NCI-H774 (cell line): ENCODE measurements around the gene GNE.
"Not testable (repeated sequence)": the region's sequence is repeated elsewhere in the genome, so short reads cannot be mapped to it uniquely, and the experiment has no call there.

ENCODE experiments used
- DNase-seq: peaks from one replicate; lab custom pipeline; 2025; lab: John Stamatoyannopoulos, UW

The GNE gene

GRCh38 chr9:36258208-36258995 lies at the start of gene GNE:
Gene GNE (minus strand): TSS chr9:36258448. CDS start chr9:36249355, 9,093 bp downstream.
- DNase-seq = peak; percentile 54

GRCh38 chr9:36306471-36307306 lies 48.4 kb upstream of the GNE start:
- no peak for DNase-seq

GRCh38 chr9:36304366-36304765 lies 46.1 kb upstream of the GNE start:
- not testable (repeated sequence) for DNase-seq

- DNase-seq = no peak
Observed at GRCh38 chr9:36301227-36301626, 43.0 kb upstream of the GNE start.

- DNase-seq = no peak
Observed at GRCh38 chr9:36298566-36298965, 40.3 kb upstream of the GNE start.

DNA sequence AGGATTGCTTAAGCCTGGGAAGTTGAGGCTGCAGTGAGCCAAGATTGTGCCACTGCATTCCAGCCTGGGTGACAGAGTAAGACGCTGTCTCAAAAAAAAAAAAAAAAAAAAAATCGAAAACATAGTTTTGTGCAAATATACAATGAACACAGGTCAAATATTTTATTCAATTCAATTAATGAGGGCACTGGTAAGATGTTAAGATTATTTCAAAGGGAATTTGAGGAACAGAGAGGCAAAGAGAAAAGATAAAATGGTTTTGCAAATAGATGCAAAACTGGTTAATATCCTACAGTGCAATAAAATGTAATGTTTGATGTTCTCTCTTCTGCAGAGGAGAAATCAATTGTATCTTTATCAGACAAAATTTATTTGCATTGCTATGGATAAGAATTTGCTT lies 39.5 kb upstream of the GNE start:
- no peak for DNase-seq

DNA sequence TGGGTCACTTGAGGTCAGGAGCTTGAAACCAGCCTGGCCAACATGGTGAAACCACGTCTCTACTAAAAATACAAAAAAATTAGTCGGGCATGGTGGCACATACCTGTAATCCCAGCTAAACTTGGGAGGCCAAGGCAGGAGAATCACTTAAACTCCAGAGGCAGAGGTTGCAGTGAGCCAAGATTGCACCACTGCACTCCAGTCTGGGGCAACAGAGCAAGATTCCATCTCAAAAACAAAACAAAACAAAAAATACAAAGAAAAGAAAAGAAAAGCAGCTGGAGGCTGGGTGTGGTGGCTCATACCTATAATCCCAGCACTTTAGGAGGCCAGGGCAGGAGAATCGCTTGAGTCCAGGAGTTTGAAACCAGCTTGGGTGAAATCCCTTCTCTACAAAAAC lies 36.7 kb upstream of the GNE start:
- DNase-seq = not testable (repeated sequence)

DNA sequence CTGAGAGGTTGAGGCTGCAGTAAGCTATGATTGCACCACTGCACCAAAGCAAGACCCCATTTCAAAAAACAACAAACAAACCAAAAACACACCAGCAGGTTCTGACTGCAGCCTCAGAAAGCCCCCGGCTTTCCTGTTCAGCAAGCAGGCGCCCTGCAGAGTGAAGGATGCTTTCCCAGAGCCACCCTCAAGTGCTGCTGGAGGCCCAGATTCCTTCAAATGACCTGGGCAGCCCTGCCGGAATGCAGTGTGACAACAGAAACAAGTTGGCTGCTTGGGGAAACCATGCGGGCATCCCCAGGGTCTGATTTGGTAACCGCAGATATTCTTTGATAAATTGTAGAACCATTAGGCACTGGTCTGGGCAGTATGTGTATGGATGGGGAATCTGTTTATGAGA lies 35.7 kb upstream of the GNE start:
- no peak for DNase-seq

DNA sequence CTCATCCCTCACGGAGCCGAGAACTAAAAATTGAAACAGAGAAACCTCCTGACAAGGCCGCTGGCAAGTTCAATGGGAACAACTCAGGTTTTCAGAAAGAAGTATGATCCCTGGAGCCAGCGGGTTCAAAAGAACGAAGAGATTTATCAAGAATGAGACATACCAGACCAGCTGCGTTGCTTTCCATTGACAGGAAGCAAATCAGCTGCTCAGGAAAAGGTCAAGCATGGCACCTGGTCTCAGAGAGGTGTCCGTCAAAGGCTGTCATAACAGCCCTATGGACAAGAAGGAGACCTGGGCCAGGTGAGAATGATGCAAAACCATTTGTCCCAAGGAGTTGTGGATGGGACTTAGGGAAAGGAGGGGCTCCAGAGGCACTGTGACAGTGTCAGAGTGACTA lies 34.9 kb upstream of the GNE start:
- no peak for DNase-seq

GRCh38 chr9:36292641-36293040 lies 34.4 kb upstream of the GNE start:
- DNase-seq = no peak

DNA sequence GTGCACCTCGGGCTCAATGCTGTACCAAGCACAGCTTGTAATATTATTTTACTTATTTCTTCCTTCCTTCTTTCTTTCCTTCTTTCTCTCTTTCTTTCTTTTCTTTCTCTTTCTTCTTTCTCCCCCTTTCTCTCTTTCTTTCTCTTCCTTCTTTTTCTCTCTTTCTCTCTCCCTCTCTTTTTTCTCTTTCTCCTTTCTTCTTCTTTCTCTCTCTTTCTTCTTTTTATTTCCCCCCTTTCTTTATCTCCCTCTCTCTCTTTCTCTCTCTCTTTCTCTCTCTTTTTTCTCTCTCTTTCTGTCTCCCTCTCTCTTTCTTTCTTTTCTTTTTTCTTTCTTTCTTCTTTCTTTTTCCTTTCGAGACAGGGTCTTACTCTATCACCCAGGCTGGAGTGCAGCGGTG lies 32.7 kb upstream of the GNE start:
- DNase-seq = no peak

DNA sequence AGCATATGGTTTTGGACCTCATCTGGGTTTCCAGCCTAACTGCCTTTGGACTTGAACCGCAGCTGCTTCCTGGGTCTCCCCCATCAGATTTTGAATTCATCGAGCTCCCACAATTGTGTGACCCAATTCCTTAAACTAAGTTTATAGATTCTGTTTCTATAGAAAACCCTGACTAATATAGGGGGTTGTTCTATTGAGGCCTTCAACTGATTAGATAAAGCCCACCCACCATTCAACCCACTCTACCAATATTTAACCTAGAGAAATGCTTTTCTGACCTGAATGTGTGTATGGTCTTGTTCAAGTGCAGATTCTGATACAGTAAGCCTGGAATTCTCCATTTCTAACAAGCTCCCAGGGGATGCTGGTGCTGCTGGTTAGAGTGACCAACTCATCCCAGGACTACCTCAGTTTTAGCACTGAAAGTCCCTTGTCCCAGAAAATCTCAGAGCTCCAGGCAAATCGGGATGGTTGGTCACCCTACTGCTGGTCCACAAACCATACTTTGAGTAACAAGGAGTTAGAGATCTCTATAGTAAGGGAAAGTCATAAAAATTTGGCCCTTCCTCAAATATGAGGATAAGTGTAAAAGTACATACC lies 31.7 kb upstream of the GNE start:
- DNase-seq = no peak

DNA sequence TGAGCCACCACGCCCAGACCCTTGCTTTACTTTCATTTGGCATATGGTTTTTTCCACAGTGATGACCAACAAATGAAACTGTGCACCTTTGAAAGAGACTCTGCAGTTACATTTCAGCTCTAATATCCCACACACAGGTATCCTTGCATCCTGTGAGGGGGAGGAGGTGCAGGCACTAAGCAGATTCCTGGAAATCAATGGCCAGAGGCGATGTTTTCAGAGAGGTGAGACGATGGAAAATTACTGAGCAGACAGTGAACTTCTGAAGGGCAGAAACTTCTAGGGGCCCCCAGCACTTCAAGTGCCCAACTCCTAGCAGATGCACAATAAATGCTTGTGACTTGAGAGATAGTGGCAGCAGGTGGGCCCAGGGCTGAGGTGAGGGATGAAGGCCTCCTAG lies 29.8 kb upstream of the GNE start:
- no peak for DNase-seq

DNA sequence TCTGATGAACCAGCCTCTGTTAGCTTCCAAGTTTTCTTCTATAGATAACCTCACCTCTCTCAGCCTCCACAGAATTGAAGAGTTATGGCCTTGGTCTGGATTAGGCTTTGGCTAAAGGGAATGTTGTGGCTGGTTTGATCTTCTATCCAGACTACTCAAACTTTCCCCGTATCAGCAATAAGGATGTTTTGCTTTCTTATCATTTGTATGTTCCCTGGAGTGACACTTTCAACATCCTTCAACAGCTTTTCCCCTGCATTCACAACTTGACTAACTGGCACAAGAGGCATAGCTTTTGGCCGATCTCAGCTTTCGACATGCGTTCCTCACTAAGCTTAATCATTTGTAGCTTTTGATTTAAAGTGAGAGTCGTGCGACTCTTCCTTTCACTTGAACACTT lies 28.1 kb upstream of the GNE start:
- no peak for DNase-seq

DNA sequence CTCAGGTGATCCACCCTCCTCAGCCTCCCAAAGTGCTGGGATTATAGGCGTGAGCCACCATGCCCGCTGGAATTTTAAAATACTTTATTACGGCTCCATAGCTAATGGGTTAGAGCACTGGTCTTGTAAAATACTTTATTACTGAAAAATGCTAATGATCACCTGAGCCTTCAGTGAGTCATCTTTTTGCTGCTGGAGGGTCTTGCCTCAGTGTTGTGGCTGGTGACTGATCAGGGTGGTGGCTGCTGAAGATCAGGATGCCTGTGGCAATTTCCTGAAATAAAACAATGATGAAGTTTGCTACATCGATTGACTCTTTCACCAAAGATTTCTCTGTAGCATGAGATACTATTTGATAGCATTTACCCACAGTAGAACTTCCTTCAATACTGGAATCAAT lies 26.0 kb upstream of the GNE start:
- DNase-seq = no peak

DNA sequence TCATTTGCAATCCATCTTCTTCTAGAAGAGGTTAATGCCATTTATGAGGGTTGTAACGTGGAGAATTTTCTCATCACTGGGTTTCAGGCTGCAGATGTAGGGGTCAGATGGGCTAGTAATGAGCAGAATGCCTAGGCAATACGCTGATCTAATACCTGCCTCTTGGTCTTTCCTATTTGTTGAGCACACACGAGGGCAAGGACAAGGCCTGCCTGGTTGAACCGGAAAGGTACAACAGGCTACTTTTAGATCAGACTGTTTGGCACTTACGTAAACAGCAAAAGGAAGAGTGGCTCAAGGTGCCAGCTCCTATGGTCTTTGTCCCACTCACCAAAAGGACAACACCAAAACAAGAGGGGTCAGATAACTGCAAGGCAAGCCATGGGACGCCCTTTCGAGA lies 24.0 kb upstream of the GNE start:
- no peak for DNase-seq

GRCh38 chr9:36280989-36281388 lies 22.7 kb upstream of the GNE start:
- no peak for DNase-seq

DNA sequence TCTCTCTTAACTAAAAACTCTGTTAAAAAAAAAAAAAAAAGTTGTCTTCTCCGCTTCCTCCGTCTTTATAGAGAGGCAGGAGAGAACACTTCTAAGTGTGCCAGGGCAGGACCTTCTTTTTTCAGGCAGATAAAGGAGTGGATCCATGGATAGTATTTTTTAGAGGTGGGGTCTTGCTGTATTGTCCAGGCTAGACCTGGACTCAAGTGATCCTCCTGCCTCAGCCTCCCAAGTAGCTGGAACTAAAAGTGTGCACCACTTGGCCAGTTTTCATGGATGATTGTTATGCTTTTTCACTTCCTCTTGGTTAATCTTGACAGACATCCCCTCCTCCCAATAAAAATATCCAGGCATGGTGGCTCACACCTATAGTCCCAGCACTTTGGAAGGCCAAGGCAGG lies 20.0 kb upstream of the GNE start:
- no peak for DNase-seq

- DNase-seq = no peak
Observed at GRCh38 chr9:36276781-36277181, 18.5 kb upstream of the GNE start.

- no peak for DNase-seq
Observed at GRCh38 chr9:36276254-36276653, 18.0 kb upstream of the GNE start.

DNA sequence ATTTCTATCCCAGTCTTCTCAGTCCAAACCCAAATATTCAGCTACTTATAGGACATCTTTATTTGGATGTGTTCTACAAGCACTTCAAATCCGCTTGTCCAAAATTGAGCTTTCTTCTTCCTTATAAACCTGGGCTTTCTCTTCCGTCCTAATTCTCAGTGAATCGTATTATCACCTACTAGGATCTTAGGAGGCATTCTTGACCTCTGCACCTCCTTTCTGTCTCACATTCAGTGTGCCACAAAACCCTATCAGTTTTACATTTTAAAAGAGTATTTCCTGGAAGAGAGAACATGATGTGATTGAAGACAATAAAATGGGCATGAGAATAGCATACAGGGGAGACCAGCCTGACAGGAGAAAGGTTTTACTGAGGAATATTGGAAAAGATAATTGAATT lies 16.8 kb upstream of the GNE start:
- DNase-seq = no peak

- not testable (repeated sequence) for DNase-seq
Observed at GRCh38 chr9:36273354-36273753, 15.1 kb upstream of the GNE start.

GRCh38 chr9:36268007-36268427 lies 9.8 kb upstream of the GNE start:
- no peak for DNase-seq
